Immature natural killer cell (primary cell): ENCODE data around the gene PRR5. TPM values are rescaled to one million over a fixed set of nuclear protein-coding genes. Genes with fewer than 3 reads are reported as not detected.
"Not testable (repeated sequence)": the region's sequence is repeated elsewhere in the genome, so short reads cannot be mapped to it uniquely, and the experiment has no call there.

ENCODE experiments used
- DNase-seq, 3 donors: peaks; one replicate each; pipeline ENCODE4 v3.0.0; 2022; ENCODE audit warnings: mixed read lengths in 1 of 3
- H3K27ac Mint-ChIP-seq, 6 donors: one replicate each; pipeline ENCODE4 v1.8.0; 2020; ENCODE audit warnings: mixed read lengths in 6 of 6, mild to moderate bottlenecking in 5 of 6, inconsistent platforms in 4 of 6, moderate library complexity in 3 of 6
- H3K27me3 Mint-ChIP-seq, 3 donors: one replicate each; pipeline ENCODE4 v1.8.0; 2020 to 2021; ENCODE audit warnings: low read depth in 3 of 3, mild to moderate bottlenecking in 3 of 3, mixed read lengths in 3 of 3, moderate library complexity in 3 of 3, inconsistent platforms in 1 of 3
- H3K36me3 Mint-ChIP-seq, 3 donors: one replicate each; pipeline ENCODE4 v1.8.0; 2020; ENCODE audit warnings: mixed read lengths in 3 of 3, inconsistent platforms in 2 of 3, mild to moderate bottlenecking in 2 of 3
- H3K4me1 Mint-ChIP-seq, 2 donors: one replicate each; pipeline ENCODE4 v1.8.0; 2020; ENCODE audit warnings: inconsistent platforms in 2 of 2, mild to moderate bottlenecking in 2 of 2, mixed read lengths in 2 of 2, moderate library complexity in 1 of 2
- H3K4me3 Mint-ChIP-seq, 5 donors: one replicate each; pipeline ENCODE4 v1.8.0; 2020; ENCODE audit warnings: mild to moderate bottlenecking in 5 of 5, mixed read lengths in 5 of 5, inconsistent platforms in 3 of 5, moderate library complexity in 3 of 5
- H3K9me3 Mint-ChIP-seq, 6 donors: one replicate each; pipeline ENCODE4 v1.8.0; 2020; ENCODE audit warnings: mild to moderate bottlenecking in 6 of 6, mixed read lengths in 6 of 6, inconsistent platforms in 4 of 6, moderate library complexity in 3 of 6
- polyA plus RNA-seq, 3 donors: library from polyadenylated mRNA; unstranded; fragments of 300-500 nt; fragmentation: Illumina TruSeq; gene quantifications; one replicate each; pipeline ENCODE4 v1.2.3, GENCODE V29; 2021

Gene PRR5
- polyA plus RNA-seq, 3 donors from 2014 or later: 102 to 168 (median 112) TPM

- H3K9me3 Mint-ChIP-seq: no peaks in the 10 kb centered on the region
- no peak overlapping the region for H3K4me3 Mint-ChIP-seq
- no peak for DNase-seq
- H3K27me3 Mint-ChIP-seq: peaks cover 3 to 5% (median 4%) of the 10 kb centered on the region in 3 donors
- H3K4me1 Mint-ChIP-seq: peaks cover 24 to 28% of the 10 kb centered on the region in 2 donors
- H3K36me3 Mint-ChIP-seq: peaks cover 3 to 17% (median 11%) of the 10 kb centered on the region in 3 donors
- peak overlapping the region in 2 of 6 donors; percentile 34 to 51 for H3K27ac Mint-ChIP-seq
These were observed 30.1 kb downstream of the PRR5 start for GRCh38 chr22:44732017-44732561.

- H3K27me3 Mint-ChIP-seq: peaks cover 3 to 7% (median 4%) of the 10 kb centered on the region in 3 donors
- H3K4me1 Mint-ChIP-seq: peaks cover 22% of the 10 kb centered on the region in 2 donors
- no peak for DNase-seq
- H3K4me3 Mint-ChIP-seq: no peak overlapping the region
- peak overlapping the region in 4 of 6 donors; percentile 15 to 78 (median 44) for H3K27ac Mint-ChIP-seq
- H3K9me3 Mint-ChIP-seq: no peaks in the 10 kb centered on the region
- peaks cover 3 to 13% (median 11%) of the 10 kb centered on the region in 3 donors for H3K36me3 Mint-ChIP-seq
These were observed 30.7 kb downstream of the PRR5 start for GRCh38 chr22:44732661-44733060.

- Mint-ChIP-seq H3K9me3 (no peaks in the 10 kb centered on the region), H3K27me3 (peaks cover 3 to 7% (median 4%) of the 10 kb centered on the region in 3 donors), H3K4me1 (peaks cover 14 to 16% of the 10 kb centered on the region in 2 donors), H3K36me3 (peaks cover 3 to 12% (median 11%) of the 10 kb centered on the region in 3 donors), H3K4me3 (no peak overlapping the region), H3K27ac (peak overlapping the region in 1 of 6 donors; percentile 26)
- no peak for DNase-seq
These were observed 31.6 kb downstream of the PRR5 start for GRCh38 chr22:44733426-44734106.

DNA sequence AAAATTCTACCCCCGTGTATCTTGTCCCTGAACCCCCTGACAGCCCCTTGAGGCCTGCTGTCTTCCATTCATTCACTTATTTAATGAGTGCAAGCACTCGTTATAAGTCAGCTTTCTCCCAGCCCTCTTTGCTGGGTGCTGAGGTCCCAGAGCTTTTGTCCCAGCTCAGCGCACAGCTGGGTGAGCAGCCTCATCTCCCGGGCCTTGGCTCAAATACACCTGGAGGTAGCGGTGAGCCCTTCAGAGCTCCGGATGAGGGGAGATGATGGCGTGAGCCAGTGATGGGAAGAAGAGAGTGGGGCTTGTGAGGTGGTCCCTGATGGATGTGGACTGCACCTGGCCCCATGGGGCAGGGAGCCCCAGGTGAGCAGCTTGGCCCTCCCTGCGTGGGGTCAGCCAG lies 32.3 kb downstream of the PRR5 start:
- Mint-ChIP-seq H3K4me3 (no peak overlapping the region), H3K27ac (peak overlapping the region in 3 of 6 donors; percentile 19 to 75 (median 29)), H3K4me1 (peaks cover 9 to 11% of the 10 kb centered on the region in 2 donors), H3K27me3 (peaks cover 3 to 7% (median 5%) of the 10 kb centered on the region in 3 donors), H3K9me3 (no peaks in the 10 kb centered on the region), H3K36me3 (peaks cover 3 to 12% (median 11%) of the 10 kb centered on the region in 3 donors)
- DNase-seq: no peak

GRCh38 chr22:44734801-44735517 lies 33.0 kb downstream of the PRR5 start:
- no peaks in the 10 kb centered on the region for H3K9me3 Mint-ChIP-seq
- peaks cover 3 to 5% (median 5%) of the 10 kb centered on the region in 3 donors for H3K27me3 Mint-ChIP-seq
- H3K36me3 Mint-ChIP-seq: peaks cover 3 to 12% (median 11%) of the 10 kb centered on the region in 3 donors
- DNase-seq: no peak
- peaks cover 6 to 7% of the 10 kb centered on the region in 2 donors for H3K4me1 Mint-ChIP-seq
- peak overlapping the region in 1 of 6 donors; percentile 40 for H3K27ac Mint-ChIP-seq
- no peak overlapping the region for H3K4me3 Mint-ChIP-seq

- Mint-ChIP-seq H3K27me3 (peaks cover 6 to 9% (median 6%) of the 10 kb centered on the region in 3 donors), H3K36me3 (peaks cover 3 to 11% (median 10%) of the 10 kb centered on the region in 3 donors), H3K4me3 (no peak overlapping the region), H3K4me1 (peaks cover 5 to 6% of the 10 kb centered on the region in 2 donors), H3K27ac (peak overlapping the region in 4 of 6 donors; percentile 69 to 89 (median 78)), H3K9me3 (no peaks in the 10 kb centered on the region)
- peak; percentile 73 to 78 (median 77) for DNase-seq
These were observed 33.8 kb downstream of the PRR5 start for GRCh38 chr22:44735518-44736428.

GRCh38 chr22:44736581-44737405 lies 34.8 kb downstream of the PRR5 start:
- Mint-ChIP-seq H3K36me3 (peaks cover 3 to 8% (median 7%) of the 10 kb centered on the region in 3 donors), H3K4me3 (no peak overlapping the region), H3K4me1 (peaks cover 5 to 6% of the 10 kb centered on the region in 2 donors), H3K27ac (no peak overlapping the region), H3K27me3 (peaks cover 7 to 12% (median 8%) of the 10 kb centered on the region in 3 donors), H3K9me3 (no peaks in the 10 kb centered on the region)
- no peak for DNase-seq

- Mint-ChIP-seq H3K4me3 (no peak overlapping the region), H3K4me1 (peaks cover 5 to 6% of the 10 kb centered on the region in 2 donors), H3K27me3 (peaks cover 7 to 12% (median 8%) of the 10 kb centered on the region in 3 donors), H3K27ac (no peak overlapping the region), H3K9me3 (no peaks in the 10 kb centered on the region), H3K36me3 (peaks cover 1 to 6% (median 2%) of the 10 kb centered on the region in 3 donors)
- DNase-seq: no peak
These were observed 35.7 kb downstream of the PRR5 start for GRCh38 chr22:44737406-44738346.

DNA sequence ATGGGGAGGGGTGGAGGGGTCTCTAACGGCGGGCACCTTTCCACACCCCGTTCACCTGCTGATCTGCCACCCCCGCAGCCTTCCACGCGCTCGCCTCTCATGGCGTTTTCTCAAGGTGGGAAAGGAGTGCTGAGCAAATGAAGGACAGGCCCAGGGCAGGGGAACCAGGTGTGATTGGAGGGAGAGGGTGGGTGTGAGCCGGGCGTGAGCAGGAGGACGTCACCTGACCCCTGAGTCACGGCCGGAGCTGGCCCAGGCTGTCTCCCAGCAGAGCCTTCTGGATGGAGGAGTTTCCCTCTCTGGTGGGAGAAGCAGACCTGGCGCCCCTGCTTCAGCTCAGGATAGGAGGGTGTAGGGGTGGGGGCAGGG lies 36.3 kb downstream of the PRR5 start:
- no peaks in the 10 kb centered on the region for H3K9me3 Mint-ChIP-seq

GRCh38 chr22:44739024-44739423 lies 37.0 kb downstream of the PRR5 start:
- no peak overlapping the region for H3K27ac Mint-ChIP-seq
- DNase-seq: no peak
- H3K9me3 Mint-ChIP-seq: no peaks in the 10 kb centered on the region
- no peak overlapping the region for H3K4me3 Mint-ChIP-seq
- H3K4me1 Mint-ChIP-seq: peaks cover 5 to 6% of the 10 kb centered on the region in 2 donors
- peaks cover 0 to 3% (median 0%) of the 10 kb centered on the region in 3 donors for H3K36me3 Mint-ChIP-seq
- H3K27me3 Mint-ChIP-seq: peaks cover 7 to 12% (median 8%) of the 10 kb centered on the region in 3 donors

More for the DNA sequence above, 36.3 kb downstream of the PRR5 start:
- peaks cover 0 to 3% (median 0%) of the 10 kb centered on the region in 3 donors for H3K36me3 Mint-ChIP-seq
- H3K4me3 Mint-ChIP-seq: no peak overlapping the region
- H3K27ac Mint-ChIP-seq: no peak overlapping the region
- H3K27me3 Mint-ChIP-seq: peaks cover 7 to 12% (median 8%) of the 10 kb centered on the region in 3 donors
- DNase-seq: no peak
- H3K4me1 Mint-ChIP-seq: peaks cover 5 to 6% of the 10 kb centered on the region in 2 donors

GRCh38 chr22:44739666-44740065 lies 37.7 kb downstream of the PRR5 start:
- not testable (repeated sequence) for H3K9me3 Mint-ChIP-seq, DNase-seq, H3K4me3 Mint-ChIP-seq, H3K36me3 Mint-ChIP-seq, H3K27ac Mint-ChIP-seq, H3K4me1 Mint-ChIP-seq
- H3K27me3 Mint-ChIP-seq: peaks cover 7 to 12% (median 8%) of the 10 kb centered on the region in 3 donors
